Neural cell (in vitro differentiated cells): ENCODE measurements around the gene PIP4K2A. TPM values are rescaled to one million over a fixed set of nuclear protein-coding genes. Genes with fewer than 3 reads are reported as not detected.

Source experiments
- H2AFZ ChIP-seq: fragments of 200-600, 300-800 bp; sonication (generic), shearing (Covaris generic); 2 replicates; pipeline ENCODE4 v1.6.0; 2014; ENCODE audit warnings: low read depth, mild to moderate bottlenecking, antibody characterized with exemption, low read length, moderate library complexity
- H3F3A ChIP-seq: fragments of 200-600 bp; shearing (Covaris generic); 2 replicates; pipeline ENCODE4 v1.6.1; 2016; ENCODE audit warnings: mild to moderate bottlenecking, moderate library complexity, mixed read lengths, antibody characterized with exemption, low read length; ENCODE audit not compliant: insufficient read depth, poor library complexity, severe bottlenecking
- H3K27ac ChIP-seq: fragments of 200-600, 300-800 bp; sonication (generic), shearing (Covaris generic); 2 replicates; pipeline ENCODE4 v1.5.1; 2014; ENCODE audit warnings: mild to moderate bottlenecking, low read length, moderate library complexity
- H3K27me3 ChIP-seq: fragments of 300-800, 200-600 bp; sonication (generic), shearing (Covaris generic); 2 replicates; pipeline ENCODE4 v1.6.0; 2014; ENCODE audit warnings: mild to moderate bottlenecking, low read depth, low read length, moderate library complexity; ENCODE audit not compliant: insufficient read depth
- H3K36me3 ChIP-seq: fragments of 300-800, 200-600 bp; sonication (generic), shearing (Covaris generic); 2 replicates; pipeline ENCODE4 v1.5.1; 2014; ENCODE audit warnings: mild to moderate bottlenecking, antibody characterized with exemption, low read length, moderate library complexity; ENCODE audit not compliant: insufficient read depth
- H3K4me2 ChIP-seq: fragments of 300-800, 200-600 bp; sonication (generic), shearing (Covaris generic); 2 replicates; pipeline ENCODE4 v1.6.0; 2014; ENCODE audit warnings: mild to moderate bottlenecking, low read length
- H3K4me3 ChIP-seq: fragments of 300-800, 200-600 bp; sonication (generic), shearing (Covaris generic); 2 replicates; pipeline ENCODE4 v1.5.1; 2014; ENCODE audit warnings: mild to moderate bottlenecking, low read length, moderate library complexity
- H3K79me2 ChIP-seq: fragments of 200-600 bp; shearing (Covaris generic); replicated peaks from 2 replicates; pipeline ENCODE4 v1.6.0; 2014; ENCODE audit warnings: mild to moderate bottlenecking, low read length, moderate library complexity; ENCODE audit not compliant: insufficient read depth
- H3K9ac ChIP-seq: fragments of 300-800, 200-600 bp; sonication (generic), shearing (Covaris generic); 2 replicates; pipeline ENCODE4 v1.6.1; 2016; ENCODE audit warnings: mild to moderate bottlenecking, low read length, mixed read lengths
- H3K9me2 ChIP-seq: fragments of 200-600 bp; shearing (Covaris generic); 2 replicates; pipeline ENCODE4 v1.6.1; 2016; ENCODE audit warnings: mild to moderate bottlenecking, low read length, mixed read lengths; ENCODE audit not compliant: insufficient read depth
- H3K9me3 ChIP-seq: fragments of 200-600, 300-800 bp; sonication (generic), shearing (Covaris generic); 2 replicates; pipeline ENCODE4 v1.6.1; 2016; ENCODE audit warnings: mild to moderate bottlenecking, mixed run types, low read length, moderate library complexity, mixed read lengths
- H4K20me1 ChIP-seq: fragments of 200-600 bp; shearing (Covaris generic); 2 replicates; pipeline ENCODE4 v1.6.1; 2016; ENCODE audit warnings: mild to moderate bottlenecking, mixed run types; ENCODE audit not compliant: insufficient read depth
- CTCF ChIP-seq: fragments of 450-650 bp; IDR thresholded peaks from 2 replicates; pipeline ENCODE4 v1.5.1; 2014; ENCODE audit warnings: antibody characterized with exemption, mild to moderate bottlenecking, moderate library complexity; ENCODE audit not compliant: poor library complexity, severe bottlenecking
- EP300 ChIP-seq: fragments of 450-650 bp; conservative IDR thresholded peaks from 2 replicates; pipeline ENCODE4 v1.6.1; 2014; ENCODE audit warnings: antibody characterized with exemption, mild to moderate bottlenecking, moderate library complexity; ENCODE audit not compliant: poor library complexity, severe bottlenecking
- EZH2 ChIP-seq: fragments of 200-600, 300-800 bp; shearing (Covaris generic), sonication (generic); IDR thresholded peaks from 2 replicates; pipeline ENCODE4 v1.6.1; 2014; ENCODE audit warnings: antibody characterized with exemption, low read length, borderline replicate concordance, mild to moderate bottlenecking; ENCODE audit not compliant: insufficient read depth, poor library complexity, severe bottlenecking
- MXI1 ChIP-seq: fragments of 450-650 bp; conservative IDR thresholded peaks from 2 replicates; pipeline ENCODE4 v1.6.1; 2014; ENCODE audit warnings: antibody characterized with exemption, mild to moderate bottlenecking; ENCODE audit not compliant: poor library complexity, severe bottlenecking
- POLR2AphosphoS5 ChIP-seq: IDR thresholded peaks from 2 replicates; pipeline ENCODE4 v1.6.1; 2012
- RAD21 ChIP-seq: fragments of 450-650 bp; conservative IDR thresholded peaks from 2 replicates; pipeline ENCODE4 v1.6.1; 2014; ENCODE audit warnings: antibody characterized with exemption, mild to moderate bottlenecking, moderate library complexity
- SMC3 ChIP-seq: fragments of 450-650 bp; conservative IDR thresholded peaks from 2 replicates; pipeline ENCODE4 v1.6.1; 2014; ENCODE audit warnings: antibody characterized with exemption, mild to moderate bottlenecking, moderate library complexity; ENCODE audit not compliant: poor library complexity
- TAF1 ChIP-seq: IDR thresholded peaks from 2 replicates; pipeline ENCODE4 v1.6.1; 2012; ENCODE audit warnings: low read depth
- polyA plus RNA-seq: library from polyadenylated mRNA; depleted of rRNA; stranded (reverse); fragments of >200 nt; gene quantifications from 2 replicates; pipeline ENCODE4 v1.2.3, GENCODE V29; 2014
- TF ChIP-seq, protein P1 (sequence below): IDR thresholded peaks from 2 replicates; pipeline ENCODE4 v1.6.1; 2012; ENCODE audit warnings: borderline replicate concordance

Gene PIP4K2A
- polyA plus RNA-seq, 1 donor from 2014 or later: 12.6 TPM

DNA sequence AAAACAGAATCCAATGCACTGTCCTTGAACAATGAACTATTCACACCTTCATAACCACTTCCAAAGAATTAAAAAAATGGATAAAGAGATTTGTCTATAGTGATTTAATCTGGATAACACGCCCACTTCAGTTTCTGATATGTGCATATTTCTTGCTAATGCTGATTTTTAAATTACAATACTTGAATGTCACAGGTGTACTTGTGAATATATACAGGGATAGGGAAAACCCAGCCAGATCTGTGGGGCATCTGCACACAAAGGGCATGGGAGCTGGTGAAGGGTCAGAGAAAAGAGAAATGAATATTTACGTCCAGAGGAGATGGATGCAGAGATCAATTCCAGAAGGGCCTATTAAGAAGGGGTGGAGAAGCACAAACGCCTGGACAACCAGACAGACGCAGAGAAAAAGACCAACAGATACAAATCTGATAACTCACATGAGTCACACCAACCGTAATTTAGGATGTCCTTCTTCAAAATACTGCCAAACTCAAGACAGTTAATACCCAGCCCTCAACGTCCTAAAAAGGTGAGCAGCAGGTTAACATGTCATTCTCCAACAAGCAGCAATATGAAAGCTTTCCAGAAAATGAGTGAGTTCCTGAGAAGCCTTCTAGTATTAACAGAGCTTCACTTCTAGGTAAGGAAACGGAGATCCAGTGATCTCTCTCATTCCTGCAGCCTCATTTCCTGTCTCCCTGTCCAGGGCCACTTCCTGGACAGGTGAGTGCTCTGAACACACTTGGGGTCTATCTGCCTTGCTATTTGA is 41.9 kb downstream of the PIP4K2A start:
- no peak overlapping the region for H3K27ac ChIP-seq
- TF ChIP-seq TAF1 (no peak), POLR2AphosphoS5 (no peak), EP300 (no peak), EZH2 (no peak), MXI1 (no peak), RAD21 (no peak), SMC3 (no peak)
- H3K36me3 ChIP-seq: no peaks in the 10 kb centered on the region
- H3F3A ChIP-seq: no peaks in the 10 kb centered on the region
- no peak overlapping the region for H3K4me3 ChIP-seq
- H4K20me1 ChIP-seq: no peaks in the 10 kb centered on the region
- no peaks in the 10 kb centered on the region for H3K9me3 ChIP-seq
- H3K9ac ChIP-seq: no peak overlapping the region
- H3K27me3 ChIP-seq: no peaks in the 10 kb centered on the region
- H2AFZ ChIP-seq: no peak overlapping the region
- no peak overlapping the region for H3K4me2 ChIP-seq
- H3K79me2 ChIP-seq: peaks cover 10% of the 10 kb centered on the region
- no peaks in the 10 kb centered on the region for H3K9me2 ChIP-seq

GRCh38 chr10:22670788-22671187 is 43.6 kb downstream of the PIP4K2A start:
- Histone ChIP-seq H2AFZ (no peak overlapping the region), H3K9ac (no peak overlapping the region), H3K79me2 (peaks cover 10% of the 10 kb centered on the region), H3F3A (no peaks in the 10 kb centered on the region), H4K20me1 (no peaks in the 10 kb centered on the region), H3K27me3 (no peaks in the 10 kb centered on the region), H3K4me2 (no peak overlapping the region), H3K36me3 (no peaks in the 10 kb centered on the region), H3K9me3 (no peaks in the 10 kb centered on the region), H3K27ac (no peak overlapping the region), H3K9me2 (no peaks in the 10 kb centered on the region), H3K4me3 (no peak overlapping the region)
- no peak for TF ChIP-seq RAD21
- no peak for TF ChIP-seq MXI1
- no peak for TF ChIP-seq CTCF
- TF ChIP-seq, protein P1, sequence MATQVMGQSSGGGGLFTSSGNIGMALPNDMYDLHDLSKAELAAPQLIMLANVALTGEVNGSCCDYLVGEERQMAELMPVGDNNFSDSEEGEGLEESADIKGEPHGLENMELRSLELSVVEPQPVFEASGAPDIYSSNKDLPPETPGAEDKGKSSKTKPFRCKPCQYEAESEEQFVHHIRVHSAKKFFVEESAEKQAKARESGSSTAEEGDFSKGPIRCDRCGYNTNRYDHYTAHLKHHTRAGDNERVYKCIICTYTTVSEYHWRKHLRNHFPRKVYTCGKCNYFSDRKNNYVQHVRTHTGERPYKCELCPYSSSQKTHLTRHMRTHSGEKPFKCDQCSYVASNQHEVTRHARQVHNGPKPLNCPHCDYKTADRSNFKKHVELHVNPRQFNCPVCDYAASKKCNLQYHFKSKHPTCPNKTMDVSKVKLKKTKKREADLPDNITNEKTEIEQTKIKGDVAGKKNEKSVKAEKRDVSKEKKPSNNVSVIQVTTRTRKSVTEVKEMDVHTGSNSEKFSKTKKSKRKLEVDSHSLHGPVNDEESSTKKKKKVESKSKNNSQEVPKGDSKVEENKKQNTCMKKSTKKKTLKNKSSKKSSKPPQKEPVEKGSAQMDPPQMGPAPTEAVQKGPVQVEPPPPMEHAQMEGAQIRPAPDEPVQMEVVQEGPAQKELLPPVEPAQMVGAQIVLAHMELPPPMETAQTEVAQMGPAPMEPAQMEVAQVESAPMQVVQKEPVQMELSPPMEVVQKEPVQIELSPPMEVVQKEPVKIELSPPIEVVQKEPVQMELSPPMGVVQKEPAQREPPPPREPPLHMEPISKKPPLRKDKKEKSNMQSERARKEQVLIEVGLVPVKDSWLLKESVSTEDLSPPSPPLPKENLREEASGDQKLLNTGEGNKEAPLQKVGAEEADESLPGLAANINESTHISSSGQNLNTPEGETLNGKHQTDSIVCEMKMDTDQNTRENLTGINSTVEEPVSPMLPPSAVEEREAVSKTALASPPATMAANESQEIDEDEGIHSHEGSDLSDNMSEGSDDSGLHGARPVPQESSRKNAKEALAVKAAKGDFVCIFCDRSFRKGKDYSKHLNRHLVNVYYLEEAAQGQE: no peak
- TF ChIP-seq EZH2: no peak
- TF ChIP-seq POLR2AphosphoS5: no peak
- no peak for TF ChIP-seq EP300
- no peak for TF ChIP-seq SMC3
- TF ChIP-seq TAF1: no peak
